Astrocyte (in vitro differentiated cells and primary cell): Measurements from ENCODE around the gene ADGRA3. TPM values are rescaled to one million over a fixed set of nuclear protein-coding genes. Genes with fewer than 3 reads are reported as not detected.

Source experiments
- DNase-seq: peaks from one replicate; pipeline ENCODE4 v3.0.0-alpha.2; 2010; ENCODE audit warnings: low read depth
- FAIRE-seq: peaks from 2 replicates; lab custom pipeline; 2011; peaks lifted over from hg19 to GRCh38; lab: Jason Lieb, UNC
- H2AFZ ChIP-seq: 2 replicates; pipeline ENCODE4 v1.6.0; 2012; ENCODE audit warnings: low read depth, low read length, inconsistent platforms
- H3K27ac ChIP-seq: 2 replicates; pipeline ENCODE4 v1.5.1; 2011; ENCODE audit warnings: low read depth, low read length, inconsistent platforms
- H3K27me3 ChIP-seq: 2 replicates; pipeline ENCODE4 v1.6.0; 2011; ENCODE audit warnings: low read length, inconsistent platforms; ENCODE audit not compliant: insufficient read depth
- H3K36me3 ChIP-seq: 2 replicates; pipeline ENCODE4 v1.5.1; 2011; ENCODE audit warnings: low read length, inconsistent platforms; ENCODE audit not compliant: insufficient read depth
- H3K4me1 ChIP-seq: 2 replicates; pipeline ENCODE4 v1.5.1; 2011; ENCODE audit warnings: low read length, inconsistent platforms; ENCODE audit not compliant: insufficient read depth
- H3K4me2 ChIP-seq: 2 replicates; pipeline ENCODE4 v1.6.0; 2012; ENCODE audit warnings: low read length, inconsistent platforms
- H3K4me3 ChIP-seq: 2 replicates; pipeline ENCODE4 v1.5.1; 2011; ENCODE audit warnings: low read depth, mild to moderate bottlenecking, low read length, inconsistent platforms; ENCODE audit not compliant: insufficient read depth
- H3K79me2 ChIP-seq: 2 replicates; pipeline ENCODE4 v1.6.0; 2012; ENCODE audit warnings: mild to moderate bottlenecking, low read length, inconsistent platforms; ENCODE audit not compliant: insufficient read depth
- H3K9ac ChIP-seq: 2 replicates; pipeline ENCODE4 v1.6.0; 2012; ENCODE audit warnings: mild to moderate bottlenecking, low read length, inconsistent platforms
- H3K9me3 ChIP-seq: 2 replicates; pipeline ENCODE4 v1.5.1; 2012; ENCODE audit warnings: low read depth, mild to moderate bottlenecking, low read length, inconsistent platforms; ENCODE audit not compliant: insufficient read depth
- H4K20me1 ChIP-seq: 2 replicates; pipeline ENCODE4 v1.6.0; 2012; ENCODE audit warnings: low read length, inconsistent platforms; ENCODE audit not compliant: insufficient read depth
- H3K27ac Mint-ChIP-seq: one replicate; pipeline ENCODE4 v1.8.0; 2021; ENCODE audit warnings: mild to moderate bottlenecking, mixed read lengths; ENCODE audit not compliant: unreplicated experiment
- H3K27me3 Mint-ChIP-seq: one replicate; pipeline ENCODE4 v1.8.0; 2021; ENCODE audit warnings: low read depth, mixed read lengths; ENCODE audit not compliant: unreplicated experiment
- H3K36me3 Mint-ChIP-seq: one replicate; pipeline ENCODE4 v1.8.0; 2021; ENCODE audit warnings: low read depth, mixed read lengths; ENCODE audit not compliant: unreplicated experiment
- H3K4me1 Mint-ChIP-seq: one replicate; pipeline ENCODE4 v1.8.0; 2021; ENCODE audit warnings: low read depth, mixed read lengths; ENCODE audit not compliant: unreplicated experiment
- H3K4me3 Mint-ChIP-seq: one replicate; pipeline ENCODE4 v1.8.0; 2021; ENCODE audit warnings: mild to moderate bottlenecking, moderate library complexity, mixed read lengths; ENCODE audit not compliant: unreplicated experiment
- H3K9me3 Mint-ChIP-seq: one replicate; pipeline ENCODE4 v1.8.0; 2021; ENCODE audit warnings: mild to moderate bottlenecking, mixed read lengths; ENCODE audit not compliant: unreplicated experiment
- EZH2 ChIP-seq: IDR thresholded peaks from 2 replicates; pipeline ENCODE4 v1.6.1; 2012; ENCODE audit warnings: mild to moderate bottlenecking, low read length, inconsistent platforms; ENCODE audit not compliant: insufficient read depth
- total RNA-seq: library from RNA; stranded (reverse); gene quantifications from 2 replicates; pipeline ENCODE4 v1.2.1, GENCODE V29; 2021
- TF ChIP-seq, protein P1 (sequence below): IDR thresholded peaks from 2 replicates; pipeline ENCODE4 v1.5.1; 2011; ENCODE audit warnings: low read depth, mild to moderate bottlenecking, inconsistent platforms, low read length, moderate library complexity; ENCODE audit not compliant: insufficient read depth

Gene ADGRA3
- total RNA-seq, 1 donor from 2014 or later, result 27.3 TPM

DNA sequence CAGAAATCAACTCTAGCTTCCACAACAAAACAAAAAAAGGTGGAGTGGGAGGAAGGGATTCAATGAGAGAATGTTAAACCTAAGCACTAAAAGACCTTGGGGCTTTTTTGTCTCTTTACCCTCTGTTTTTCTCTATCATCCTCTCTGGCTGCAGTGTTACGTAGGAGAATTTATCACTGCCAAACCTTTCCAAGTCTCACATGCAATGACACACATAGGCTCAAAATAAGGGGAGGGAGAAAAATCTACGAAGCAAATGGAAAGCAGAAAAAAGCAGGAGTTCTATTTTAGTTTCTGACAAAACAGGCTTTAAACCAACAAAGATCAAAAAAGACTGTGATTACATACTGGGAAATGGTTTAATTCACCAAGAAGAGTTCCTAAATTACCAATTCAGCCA is 152.1 kb downstream of the ADGRA3 start:
- no peaks in the 10 kb centered on the region for H3K36me3 Mint-ChIP-seq
- Histone ChIP-seq H3K4me1 (no peaks in the 10 kb centered on the region), H3K36me3 (no peaks in the 10 kb centered on the region), H3K4me3 (no peak overlapping the region), H3K27ac (no peak overlapping the region), H4K20me1 (no peaks in the 10 kb centered on the region), H3K4me2 (no peak overlapping the region), H2AFZ (no peak overlapping the region), H3K9ac (no peak overlapping the region), H3K9me3 (no peaks in the 10 kb centered on the region), H3K27me3 (no peaks in the 10 kb centered on the region), H3K79me2 (no peaks in the 10 kb centered on the region)
- H3K27ac Mint-ChIP-seq, result no peak overlapping the region
- TF ChIP-seq, protein P1, sequence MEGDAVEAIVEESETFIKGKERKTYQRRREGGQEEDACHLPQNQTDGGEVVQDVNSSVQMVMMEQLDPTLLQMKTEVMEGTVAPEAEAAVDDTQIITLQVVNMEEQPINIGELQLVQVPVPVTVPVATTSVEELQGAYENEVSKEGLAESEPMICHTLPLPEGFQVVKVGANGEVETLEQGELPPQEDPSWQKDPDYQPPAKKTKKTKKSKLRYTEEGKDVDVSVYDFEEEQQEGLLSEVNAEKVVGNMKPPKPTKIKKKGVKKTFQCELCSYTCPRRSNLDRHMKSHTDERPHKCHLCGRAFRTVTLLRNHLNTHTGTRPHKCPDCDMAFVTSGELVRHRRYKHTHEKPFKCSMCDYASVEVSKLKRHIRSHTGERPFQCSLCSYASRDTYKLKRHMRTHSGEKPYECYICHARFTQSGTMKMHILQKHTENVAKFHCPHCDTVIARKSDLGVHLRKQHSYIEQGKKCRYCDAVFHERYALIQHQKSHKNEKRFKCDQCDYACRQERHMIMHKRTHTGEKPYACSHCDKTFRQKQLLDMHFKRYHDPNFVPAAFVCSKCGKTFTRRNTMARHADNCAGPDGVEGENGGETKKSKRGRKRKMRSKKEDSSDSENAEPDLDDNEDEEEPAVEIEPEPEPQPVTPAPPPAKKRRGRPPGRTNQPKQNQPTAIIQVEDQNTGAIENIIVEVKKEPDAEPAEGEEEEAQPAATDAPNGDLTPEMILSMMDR, result no peak
- no peak for TF ChIP-seq EZH2
- no peak for DNase-seq
- H3K4me1 Mint-ChIP-seq, result no peaks in the 10 kb centered on the region
- peaks cover 2% of the 10 kb centered on the region for H3K27me3 Mint-ChIP-seq
- H3K4me3 Mint-ChIP-seq, result no peak overlapping the region
- H3K9me3 Mint-ChIP-seq, result peaks cover 3% of the 10 kb centered on the region
- FAIRE-seq, result no peak

DNA sequence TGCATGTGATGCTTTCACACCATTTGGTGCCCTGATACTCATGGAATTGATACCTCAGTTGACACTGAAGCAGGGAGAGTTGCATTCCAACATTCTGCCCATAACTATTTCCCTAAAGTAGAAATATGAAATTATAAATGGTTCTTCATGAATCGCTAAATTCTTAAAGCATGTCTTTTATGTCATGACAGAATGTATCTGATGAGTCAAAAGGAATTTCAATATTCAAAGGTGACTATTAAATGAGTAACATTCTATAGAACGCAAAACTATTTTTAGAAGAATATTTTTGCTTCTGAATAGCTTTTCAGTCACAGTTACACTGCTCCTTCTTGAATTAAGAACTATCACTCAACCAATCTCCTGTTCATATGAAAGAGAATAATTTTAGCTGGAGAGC is 152.8 kb downstream of the ADGRA3 start:
- no peaks in the 10 kb centered on the region for H3K36me3 ChIP-seq
- peaks cover 4% of the 10 kb centered on the region for H3K9me3 Mint-ChIP-seq
- H3K79me2 ChIP-seq, result no peaks in the 10 kb centered on the region
- H3K4me2 ChIP-seq, result peak overlapping the region; percentile 25
- H3K27ac ChIP-seq, result no peak overlapping the region
- TF ChIP-seq EZH2, result no peak
- TF ChIP-seq, protein P1, result no peak
- DNase-seq (no peak), FAIRE-seq (no peak)
- no peak overlapping the region for H3K27ac Mint-ChIP-seq
- no peak overlapping the region for H2AFZ ChIP-seq
- H3K27me3 Mint-ChIP-seq, result peaks cover 2% of the 10 kb centered on the region
- H3K9ac ChIP-seq, result no peak overlapping the region
- H3K36me3 Mint-ChIP-seq, result no peaks in the 10 kb centered on the region
- no peaks in the 10 kb centered on the region for H3K9me3 ChIP-seq
- no peaks in the 10 kb centered on the region for H3K4me1 Mint-ChIP-seq
- H3K4me3 Mint-ChIP-seq, result no peak overlapping the region
- H3K27me3 ChIP-seq, result no peaks in the 10 kb centered on the region
- H4K20me1 ChIP-seq, result no peaks in the 10 kb centered on the region
- no peak overlapping the region for H3K4me3 ChIP-seq
- H3K4me1 ChIP-seq, result no peaks in the 10 kb centered on the region

DNA sequence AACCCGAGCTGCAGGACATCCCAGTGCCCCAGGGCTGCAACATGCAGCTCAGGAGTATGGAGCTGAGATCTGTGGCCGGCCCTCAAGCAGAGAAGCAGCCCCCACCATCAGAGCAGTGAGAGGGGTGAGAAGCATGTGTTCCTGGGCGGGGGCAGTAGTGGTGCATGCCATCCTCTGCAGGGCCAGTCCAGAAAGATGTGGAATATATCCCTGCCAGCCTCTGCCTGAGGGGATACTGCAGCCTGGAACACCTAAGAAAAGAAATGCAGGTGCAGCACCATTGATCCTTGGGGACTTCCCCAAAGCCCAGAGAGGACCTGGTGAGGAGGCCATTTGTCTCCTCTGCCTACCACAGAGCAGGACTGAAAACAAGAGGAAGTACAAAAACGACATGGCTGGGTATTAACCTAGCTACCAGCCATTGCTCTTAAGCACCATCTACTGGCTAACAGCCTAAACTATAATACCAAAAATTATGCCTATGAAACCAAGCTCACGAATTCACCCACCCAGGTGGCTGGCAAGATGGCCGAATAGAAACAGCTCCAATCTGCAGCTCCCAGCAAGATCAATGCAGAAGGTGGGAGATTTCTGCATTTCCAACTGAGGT is 158.8 kb downstream of the ADGRA3 start:
- peaks cover 2% of the 10 kb centered on the region for H3K27me3 Mint-ChIP-seq
- no peak overlapping the region for H3K4me3 Mint-ChIP-seq
- no peak for TF ChIP-seq EZH2
- TF ChIP-seq, protein P1, result peak; percentile 41
- Histone ChIP-seq H3K79me2 (no peaks in the 10 kb centered on the region), H4K20me1 (no peaks in the 10 kb centered on the region), H3K36me3 (no peaks in the 10 kb centered on the region), H2AFZ (no peak overlapping the region), H3K27me3 (no peaks in the 10 kb centered on the region), H3K9ac (no peak overlapping the region), H3K4me2 (no peak overlapping the region), H3K9me3 (no peaks in the 10 kb centered on the region), H3K4me1 (no peaks in the 10 kb centered on the region), H3K27ac (no peak overlapping the region), H3K4me3 (no peak overlapping the region)
- no peaks in the 10 kb centered on the region for H3K36me3 Mint-ChIP-seq
- H3K4me1 Mint-ChIP-seq, result no peaks in the 10 kb centered on the region
- peak; percentile 13 for DNase-seq
- no peak for FAIRE-seq
- no peak overlapping the region for H3K27ac Mint-ChIP-seq
- peaks cover 8% of the 10 kb centered on the region for H3K9me3 Mint-ChIP-seq
